SIG-M5 (cell line): Measurements from ENCODE around the gene PPP6R3.
"Not testable (repeated sequence)": the region's sequence is repeated elsewhere in the genome, so short reads cannot be mapped to it uniquely, and the experiment has no call there.

Source experiments
- DNase-seq: peaks from one replicate; lab custom pipeline; 2025; lab: John Stamatoyannopoulos, UW

Gene PPP6R3

GRCh38 chr11:68609761-68610160 lies 149.2 kb downstream of the PPP6R3 start:
- no peak for DNase-seq

- DNase-seq = no peak
Measured at GRCh38 chr11:68610452-68611116, 150.0 kb downstream of the PPP6R3 start.

DNA sequence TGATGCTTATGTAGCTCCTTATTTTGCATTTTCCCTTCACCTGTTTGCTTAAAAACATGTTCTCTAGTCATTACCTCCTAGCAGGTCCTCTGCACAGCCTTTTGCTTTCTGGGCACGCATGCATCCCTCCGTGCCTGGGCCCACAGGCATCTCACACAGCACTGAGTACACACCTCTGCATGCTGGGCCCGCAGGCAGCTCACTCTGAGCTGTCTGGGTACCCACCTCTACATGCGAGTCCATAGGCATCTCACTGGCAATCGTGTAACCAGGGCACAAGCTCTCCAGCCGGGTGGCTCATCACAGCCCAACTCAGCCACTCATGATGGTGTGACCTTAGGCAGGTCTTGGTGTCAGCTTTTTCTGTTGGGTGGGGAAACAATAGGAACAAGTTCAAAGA lies 155.1 kb downstream of the PPP6R3 start:
- no peak for DNase-seq

GRCh38 chr11:68617925-68618809 lies 157.6 kb downstream of the PPP6R3 start:
- no peak for DNase-seq

DNA sequence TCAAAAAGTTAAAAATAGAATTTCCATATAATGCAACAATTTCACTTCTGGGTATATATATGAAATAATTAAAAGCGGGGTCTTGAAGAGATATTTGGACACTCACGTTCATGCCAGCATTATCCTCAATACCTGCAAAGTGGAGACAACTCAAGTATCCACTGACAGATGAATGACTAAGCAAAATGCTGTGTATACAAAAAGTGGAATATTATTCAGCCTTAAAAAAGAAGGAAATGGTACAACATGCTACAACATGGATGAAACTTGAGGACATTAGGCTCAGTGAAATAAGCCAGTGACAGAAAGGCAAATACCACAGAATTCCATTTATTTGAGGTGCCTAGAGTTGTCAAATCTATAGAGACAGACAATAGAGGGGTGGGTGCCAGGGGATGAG lies 161.3 kb downstream of the PPP6R3 start:
- DNase-seq = no peak

DNA sequence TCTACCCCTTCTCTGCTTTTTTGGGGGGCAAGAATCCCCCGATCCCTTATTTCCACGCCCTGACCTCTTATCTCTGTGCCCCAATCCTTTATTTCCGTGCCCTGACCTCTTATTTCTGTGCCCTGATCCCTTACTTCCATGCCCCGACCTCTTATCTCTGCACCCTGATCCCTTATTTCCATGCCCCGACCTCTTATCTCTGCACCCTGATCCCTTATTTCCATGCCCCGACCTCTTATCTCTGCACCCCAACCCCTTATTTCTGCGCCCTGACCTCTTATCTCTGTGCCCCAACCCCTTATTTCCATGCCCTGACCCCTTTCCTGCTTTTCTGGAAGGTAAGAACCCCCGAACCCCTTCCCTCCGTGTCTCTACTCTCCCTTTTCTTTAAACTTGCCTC lies 163.2 kb downstream of the PPP6R3 start:
- not testable (repeated sequence) for DNase-seq

DNA sequence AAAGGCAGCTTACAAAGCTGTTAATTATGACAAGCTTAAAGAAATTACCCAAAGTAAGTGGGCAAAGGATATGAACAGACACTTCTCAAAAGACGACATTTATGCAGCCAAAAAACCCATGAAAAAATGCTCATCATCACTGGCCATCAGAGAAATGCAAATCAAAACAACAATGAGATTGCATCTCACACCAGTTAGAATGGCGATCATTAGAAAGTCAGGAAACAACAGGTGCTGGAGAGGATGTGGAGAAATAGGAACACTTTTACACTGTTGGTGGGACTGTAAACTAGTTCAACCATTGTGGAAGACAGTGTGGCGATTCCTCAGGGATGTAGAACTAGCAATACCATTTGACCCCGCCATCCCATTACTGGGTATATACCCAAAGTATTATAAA lies 164.5 kb downstream of the PPP6R3 start:
- DNase-seq = not testable (repeated sequence)

DNA sequence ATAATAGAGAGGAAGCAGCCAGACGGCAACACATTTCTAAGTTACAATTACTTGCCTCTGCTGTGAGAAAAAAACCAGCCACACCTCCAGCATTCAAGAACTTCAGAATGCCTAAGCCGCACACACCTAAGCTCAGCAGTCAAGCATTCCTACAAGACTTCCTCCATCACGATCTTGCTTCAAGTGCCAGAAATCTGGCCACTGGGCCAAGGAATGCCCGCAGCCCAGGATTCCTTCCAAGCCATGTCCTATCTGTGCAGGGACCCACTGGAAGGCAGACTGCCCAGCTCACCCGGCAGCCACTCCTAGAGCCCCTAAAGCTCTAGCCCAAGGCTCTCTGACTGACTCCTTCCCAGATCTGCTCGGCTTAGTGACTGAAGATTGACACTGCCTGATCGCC lies 165.7 kb downstream of the PPP6R3 start:
- DNase-seq = not testable (repeated sequence)

DNA sequence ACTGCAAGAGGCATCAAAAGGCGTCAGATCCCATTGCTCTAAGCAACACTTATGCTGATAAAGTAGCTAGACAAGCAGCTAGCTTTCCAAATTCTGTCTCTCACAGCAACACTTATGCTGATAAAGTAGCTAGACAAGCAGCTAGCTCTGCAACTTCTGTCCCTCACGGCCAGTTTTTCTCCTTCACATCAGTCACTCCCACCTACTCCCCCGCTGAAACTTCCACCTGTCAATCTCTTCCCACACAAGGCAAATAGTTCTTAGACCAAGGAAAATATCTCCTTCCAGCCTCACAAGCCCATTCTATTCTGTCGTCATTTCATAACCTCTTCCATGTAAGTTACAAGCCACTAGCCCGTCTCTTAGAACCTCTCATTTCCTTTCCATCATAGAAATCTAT lies 168.3 kb downstream of the PPP6R3 start:
- not testable (repeated sequence) for DNase-seq

- DNase-seq = not testable (repeated sequence)
Measured at GRCh38 chr11:68632375-68632774, 171.8 kb downstream of the PPP6R3 start.

GRCh38 chr11:68632802-68633201 lies 172.2 kb downstream of the PPP6R3 start:
- no peak for DNase-seq

GRCh38 chr11:68634606-68635005 lies 174.1 kb downstream of the PPP6R3 start:
- not testable (repeated sequence) for DNase-seq

DNA sequence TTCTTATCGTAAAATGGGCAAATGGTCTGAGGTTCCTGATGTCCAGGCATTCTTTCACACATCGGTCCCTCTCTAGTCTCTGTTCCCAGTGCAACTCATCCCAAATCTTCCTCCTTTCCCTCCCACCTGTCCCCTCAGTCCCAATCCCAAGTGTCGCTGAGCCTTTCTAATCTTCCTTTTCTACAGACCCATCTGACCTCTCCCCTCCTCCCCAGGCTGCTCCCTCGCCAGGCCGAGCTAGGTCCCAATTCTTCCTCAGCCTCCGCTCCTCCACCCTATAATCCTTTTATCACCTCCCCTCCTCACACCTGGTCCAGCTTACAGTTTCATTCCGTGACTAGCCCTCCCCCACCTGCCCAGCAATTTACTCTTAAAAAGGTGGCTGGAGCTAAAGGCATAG lies 174.6 kb downstream of the PPP6R3 start:
- not testable (repeated sequence) for DNase-seq

GRCh38 chr11:68635883-68636282 lies 175.3 kb downstream of the PPP6R3 start:
- not testable (repeated sequence) for DNase-seq

- not testable (repeated sequence) for DNase-seq
Measured at GRCh38 chr11:68639322-68639721, 178.8 kb downstream of the PPP6R3 start.

DNA sequence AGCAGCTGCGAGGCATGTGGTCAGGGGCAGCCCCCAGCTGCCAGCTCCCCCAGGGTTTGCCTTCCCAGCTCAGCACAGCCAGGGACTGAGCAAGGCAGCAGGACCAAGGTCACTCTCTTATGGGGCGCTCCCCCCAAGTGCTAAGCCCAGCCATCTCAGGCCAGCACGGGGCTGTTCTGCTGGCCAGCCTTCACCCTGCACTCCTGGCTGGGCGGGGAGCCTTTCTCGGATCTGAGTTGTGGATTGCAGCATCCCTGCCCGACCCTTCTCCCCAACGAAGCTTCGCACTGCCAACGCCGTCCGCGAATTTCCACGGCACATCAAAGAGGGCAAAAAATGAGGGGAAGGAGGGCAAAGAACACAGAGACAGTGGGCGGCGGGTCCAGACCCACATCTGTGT lies 181.3 kb downstream of the PPP6R3 start:
- DNase-seq = no peak

GRCh38 chr11:68643585-68643984 lies 183.0 kb downstream of the PPP6R3 start:
- no peak for DNase-seq

GRCh38 chr11:68646832-68647231 lies 186.3 kb downstream of the PPP6R3 start:
- DNase-seq = no peak

DNA sequence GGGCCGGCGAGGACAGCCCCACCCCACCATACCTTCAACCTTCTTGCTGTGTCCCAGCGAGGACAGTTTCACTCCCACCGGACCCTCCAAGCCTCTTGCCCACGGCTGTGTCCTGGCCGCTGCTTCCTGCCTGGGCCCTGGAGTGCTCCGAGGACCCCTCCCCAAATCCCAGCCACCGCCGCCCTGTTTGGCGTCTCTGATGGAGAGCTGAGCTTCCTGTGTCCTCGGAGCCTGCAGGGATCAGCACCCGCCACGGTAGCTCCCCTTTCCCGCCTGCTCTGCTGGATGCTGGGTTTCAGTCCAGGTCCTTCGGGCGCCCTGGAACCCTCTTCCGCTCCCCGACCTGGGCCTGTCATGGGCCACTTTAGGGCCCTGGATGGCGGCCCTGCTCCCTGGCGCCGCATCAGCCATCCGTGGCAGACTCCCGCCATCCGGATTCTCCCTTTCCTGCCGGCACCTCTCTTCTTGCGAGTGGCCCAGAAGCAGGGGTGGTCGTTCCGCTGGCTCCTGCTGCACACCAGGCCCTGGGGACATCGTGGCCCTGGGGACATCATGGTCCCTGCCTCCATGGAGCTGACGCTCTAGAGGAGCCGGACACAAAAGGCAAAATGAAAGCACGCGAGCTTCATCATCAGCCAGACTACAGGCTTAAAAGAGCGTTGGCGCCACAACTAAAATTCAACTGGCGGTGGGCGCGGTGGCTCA lies 189.5 kb downstream of the PPP6R3 start:
- DNase-seq = no peak

DNA sequence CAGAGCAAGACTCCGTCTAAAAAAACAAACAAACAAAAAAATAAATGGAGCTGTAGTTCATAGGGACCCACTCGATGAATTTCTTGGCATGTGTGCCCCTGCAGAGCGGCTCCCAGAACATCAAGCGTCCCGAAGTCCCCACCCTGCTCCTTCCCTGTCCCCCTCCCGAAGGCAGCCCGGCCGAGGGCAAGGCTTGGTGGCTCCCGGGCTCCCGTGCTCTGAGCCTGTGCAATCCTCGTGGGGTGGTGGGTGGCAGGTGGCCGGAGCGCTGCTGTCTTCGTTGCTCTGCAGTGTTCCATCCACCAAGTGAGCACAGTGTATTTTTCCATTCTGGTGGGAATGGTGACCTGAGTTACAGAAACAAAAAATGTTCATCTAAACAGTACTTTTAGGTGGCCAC lies 190.2 kb downstream of the PPP6R3 start:
- no peak for DNase-seq

DNA sequence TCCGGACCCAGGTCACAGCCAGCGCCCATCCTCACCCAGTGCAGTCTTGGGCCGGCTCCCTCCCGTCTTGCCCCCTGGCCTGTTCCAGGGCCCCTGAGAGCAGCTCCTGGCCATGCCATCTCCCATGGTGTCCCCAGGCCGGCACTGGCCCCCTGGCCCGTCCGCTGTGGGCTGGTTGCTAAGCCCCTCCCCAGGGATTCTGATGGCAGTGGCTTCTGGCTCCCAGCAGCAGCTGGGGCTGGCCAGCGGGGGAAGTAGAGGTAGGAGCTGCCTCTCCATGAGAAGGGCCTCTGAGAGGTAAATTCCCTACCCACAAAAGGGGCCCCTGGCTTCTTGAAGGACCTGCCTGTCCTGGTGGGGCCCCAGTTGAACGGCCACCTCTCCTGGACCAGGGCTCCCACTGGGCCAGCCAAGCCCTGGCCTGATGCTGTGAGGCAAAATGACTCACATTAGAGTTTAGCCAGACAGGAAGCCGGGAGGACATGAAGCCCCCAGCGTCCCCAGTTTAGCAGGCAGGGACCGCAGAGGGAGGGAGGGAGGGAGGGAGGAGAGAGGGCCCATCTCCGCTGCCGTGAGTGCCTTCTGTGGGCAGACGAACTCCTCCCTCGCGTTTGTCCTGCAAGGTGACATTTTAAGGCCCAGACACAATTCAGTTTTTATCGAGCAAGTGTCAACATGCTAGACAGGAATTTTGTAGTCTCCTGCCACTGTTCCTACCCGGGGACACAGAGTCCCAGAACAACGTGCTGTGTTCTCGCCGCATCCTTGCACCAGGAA lies 190.8 kb downstream of the PPP6R3 start:
- DNase-seq = no peak
